ENCODE results near the gene UROC1.

Gene UROC1

DNA sequence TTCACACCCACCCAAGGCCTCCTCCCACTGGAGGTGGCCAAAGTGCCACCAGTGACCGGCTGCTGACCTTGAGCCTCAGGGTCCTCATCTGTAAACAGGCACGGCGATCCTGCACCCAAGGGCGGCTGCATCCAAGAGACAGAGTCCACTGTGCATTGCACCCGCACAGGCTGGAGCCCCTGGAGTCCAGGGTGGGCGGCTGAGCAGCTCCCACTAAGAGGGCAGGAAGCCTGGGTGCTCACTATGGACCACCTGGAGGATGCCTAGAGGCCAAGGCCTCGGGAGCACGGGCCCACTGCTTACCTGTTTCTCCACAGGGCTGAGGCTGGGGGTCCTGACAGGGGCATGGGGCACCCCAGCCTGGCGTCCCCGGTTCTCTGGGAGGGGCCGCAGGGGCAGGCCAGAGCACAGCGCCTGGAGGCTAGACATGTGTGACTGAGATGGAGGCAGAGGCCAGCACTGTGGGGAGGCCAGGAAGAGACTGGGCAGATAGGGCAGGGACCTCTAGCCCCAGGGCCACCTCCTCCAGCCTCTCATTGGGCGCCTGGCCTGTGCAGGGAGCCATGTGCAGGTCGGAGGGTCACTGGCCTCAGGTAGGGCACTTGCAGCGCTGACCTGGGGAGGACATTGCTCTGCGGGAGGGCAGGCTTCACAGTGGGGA is at the start of gene UROC1:
TSS of gene UROC1 (minus strand) at position 483 of the 661 bp plus-strand sequence. CDS start at position 429, 54 bp downstream.
- no peak for DNase-seq

DNA sequence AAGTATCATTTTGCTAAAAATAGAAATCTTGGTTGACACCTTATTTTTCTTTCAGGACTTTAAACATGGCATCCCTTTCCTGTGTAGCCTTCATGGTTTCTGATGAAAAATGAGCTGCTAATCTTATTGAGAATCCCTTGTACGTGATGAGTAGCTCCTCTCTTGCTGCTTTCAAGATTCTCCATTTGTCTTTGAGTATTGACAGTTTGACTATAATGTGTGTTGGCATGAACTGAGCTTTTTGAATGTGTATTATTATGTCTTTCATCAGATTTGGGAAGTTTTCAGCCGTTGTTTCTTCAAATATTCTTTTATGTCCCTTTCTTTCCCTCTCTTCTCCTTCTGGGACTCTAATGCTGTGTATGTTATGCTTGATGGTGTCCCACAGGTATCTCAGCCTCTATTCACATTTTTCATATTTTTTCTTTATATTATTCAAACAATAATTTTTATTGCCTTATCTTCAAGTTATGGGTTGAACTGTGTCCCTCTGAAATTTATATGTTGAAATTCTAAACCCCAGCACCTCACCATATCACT is 45.2 kb upstream of the UROC1 start:
- no peak for DNase-seq

DNA sequence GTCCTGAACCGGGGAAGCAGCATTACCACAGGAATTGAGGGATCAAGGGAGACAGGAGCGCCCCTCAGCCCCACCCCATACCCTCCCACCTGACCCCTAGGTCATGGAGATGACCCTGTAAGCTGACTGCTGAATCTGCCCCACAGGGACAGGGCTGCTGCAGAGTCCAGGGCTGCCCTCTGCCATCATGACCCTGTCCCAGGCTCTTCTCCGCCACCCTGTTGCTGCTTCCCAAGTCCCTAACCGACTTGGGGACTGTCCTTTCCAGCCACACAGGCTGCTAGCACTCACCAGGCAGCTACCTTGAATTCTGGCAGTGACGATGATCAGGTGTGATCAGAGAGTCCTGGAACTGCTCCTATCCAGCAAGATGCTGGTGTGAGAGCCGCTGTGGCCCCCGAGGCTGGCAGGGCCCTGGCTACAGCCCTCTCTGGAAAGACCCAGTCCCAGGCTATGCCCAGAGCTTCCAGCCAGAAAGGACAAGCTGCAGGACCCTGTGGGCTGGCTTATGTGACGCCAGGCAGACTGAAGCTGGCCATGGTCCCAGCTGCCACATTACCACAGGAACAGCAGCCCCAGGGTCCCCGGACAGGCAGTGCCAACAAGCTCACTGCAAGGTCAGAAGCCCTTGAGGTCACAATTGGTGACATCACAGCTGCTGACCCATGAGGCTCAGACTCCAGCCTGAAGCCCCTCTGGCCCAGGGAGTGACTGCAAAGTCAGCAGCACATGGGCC is 40.9 kb upstream of the UROC1 start, which contains the start of gene C3orf22:
TSS of gene C3orf22 (minus strand) at position 597 of the 736 bp plus-strand sequence. CDS start 5,542 bp downstream, outside the sequence.
- DNase-seq, result no peak

DNA sequence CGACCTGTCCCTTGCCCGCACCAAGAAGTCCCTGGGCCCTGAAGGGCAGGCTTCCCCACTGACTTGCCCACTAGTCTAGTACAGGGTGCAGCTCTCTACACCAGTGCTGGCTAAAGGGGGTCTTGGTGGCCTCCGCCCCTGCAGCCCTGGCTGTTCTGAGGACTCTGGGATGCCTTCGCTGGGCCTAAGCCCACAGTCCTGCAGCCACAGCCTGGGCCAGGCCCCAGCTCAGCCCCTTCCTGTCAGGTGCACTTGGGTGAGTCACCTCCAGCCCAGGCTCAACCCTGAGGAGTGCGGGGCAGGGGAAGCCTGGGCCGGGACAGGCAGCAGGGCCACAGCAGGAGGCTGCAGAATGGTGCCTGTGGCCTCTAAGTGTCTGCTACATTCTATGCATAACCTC is 40.2 kb upstream of the UROC1 start:
- no peak for DNase-seq

DNA sequence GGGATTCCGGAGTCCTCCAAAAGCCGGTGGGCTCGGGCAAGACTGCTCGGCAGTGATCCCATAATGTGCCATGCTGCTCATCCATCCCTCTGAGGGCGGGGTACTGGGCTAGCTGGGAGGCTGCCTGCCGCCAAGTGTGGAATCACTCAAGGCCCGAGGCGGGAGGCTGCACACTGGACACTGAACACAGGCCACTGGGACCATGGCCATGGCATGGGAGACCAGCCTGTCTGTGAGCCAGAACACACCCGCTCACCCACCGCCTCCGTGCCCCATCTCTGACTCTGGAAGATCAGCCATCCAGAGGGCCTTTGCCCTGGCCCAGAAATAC is 39.8 kb upstream of the UROC1 start:
- no peak for DNase-seq

DNA sequence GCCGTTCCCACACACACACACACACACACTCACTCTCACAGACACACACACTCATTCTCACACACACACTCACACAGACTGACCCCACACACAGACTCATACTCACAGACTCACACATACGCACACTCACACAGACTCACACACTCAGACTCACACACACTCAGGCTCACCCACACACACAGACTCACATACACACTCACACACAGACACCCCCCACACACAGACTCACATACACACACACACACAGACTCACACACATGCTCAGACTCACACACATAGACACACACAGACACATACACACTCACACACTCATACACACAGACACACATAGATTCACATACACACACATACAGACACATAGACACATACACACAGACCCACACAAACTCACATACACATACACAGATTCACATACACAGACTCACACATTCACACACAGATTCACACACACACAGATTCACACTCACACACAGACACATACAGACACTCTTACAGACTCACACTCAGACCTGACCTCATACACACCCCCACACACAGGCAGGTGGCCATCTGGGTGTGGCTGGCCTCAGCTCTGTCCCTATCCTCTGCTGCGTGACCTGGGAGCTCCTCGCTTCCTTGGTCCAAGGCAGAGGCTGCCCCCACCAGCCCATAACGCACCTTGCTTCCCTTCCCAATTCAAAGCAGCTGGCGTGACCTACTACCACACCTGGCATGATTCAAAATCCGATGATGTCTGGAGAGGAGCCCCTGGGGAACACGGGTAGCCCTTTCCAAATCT is 39.3 kb upstream of the UROC1 start:
- no peak for DNase-seq

DNA sequence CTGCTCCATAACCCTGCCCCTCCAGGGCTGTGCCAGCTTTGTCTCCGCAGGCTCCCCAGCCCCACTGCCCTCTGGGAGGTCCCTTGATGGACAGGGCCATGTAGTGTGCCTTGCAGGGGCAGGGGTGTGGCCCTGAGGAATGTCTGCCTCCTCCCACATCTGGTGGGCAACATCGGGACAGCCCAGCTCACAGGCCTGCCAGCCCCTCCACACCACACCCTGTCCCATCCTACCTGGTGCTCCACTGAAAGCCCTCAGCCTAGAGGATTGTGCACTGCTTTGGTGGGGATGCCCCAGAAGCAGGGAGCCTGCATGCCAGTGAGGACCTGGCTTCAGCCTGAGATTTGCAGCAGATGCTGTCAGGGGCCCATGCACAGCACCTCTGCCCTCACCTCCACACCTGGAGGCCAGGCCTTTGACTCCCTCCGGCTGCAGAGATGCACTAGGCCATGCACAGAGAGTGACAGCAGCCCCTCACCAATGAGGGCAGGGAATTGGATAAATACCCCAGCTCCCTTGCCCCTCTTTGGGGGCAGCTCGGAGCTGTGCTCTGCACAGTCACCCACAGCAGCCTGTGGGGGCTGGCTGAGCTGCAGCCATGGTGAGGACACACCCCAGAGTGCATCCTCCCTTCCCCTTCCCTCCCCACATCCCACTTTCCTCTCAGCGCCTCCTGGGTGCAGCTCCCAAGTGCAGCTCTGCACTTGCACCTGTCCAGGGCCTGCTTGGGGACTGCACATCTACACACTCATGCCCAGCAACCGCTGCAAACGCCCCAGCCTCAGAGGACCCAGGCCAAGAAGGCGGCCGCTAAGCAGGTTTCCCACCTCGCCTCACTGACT is 38.4 kb upstream of the UROC1 start:
- no peak for DNase-seq

DNA sequence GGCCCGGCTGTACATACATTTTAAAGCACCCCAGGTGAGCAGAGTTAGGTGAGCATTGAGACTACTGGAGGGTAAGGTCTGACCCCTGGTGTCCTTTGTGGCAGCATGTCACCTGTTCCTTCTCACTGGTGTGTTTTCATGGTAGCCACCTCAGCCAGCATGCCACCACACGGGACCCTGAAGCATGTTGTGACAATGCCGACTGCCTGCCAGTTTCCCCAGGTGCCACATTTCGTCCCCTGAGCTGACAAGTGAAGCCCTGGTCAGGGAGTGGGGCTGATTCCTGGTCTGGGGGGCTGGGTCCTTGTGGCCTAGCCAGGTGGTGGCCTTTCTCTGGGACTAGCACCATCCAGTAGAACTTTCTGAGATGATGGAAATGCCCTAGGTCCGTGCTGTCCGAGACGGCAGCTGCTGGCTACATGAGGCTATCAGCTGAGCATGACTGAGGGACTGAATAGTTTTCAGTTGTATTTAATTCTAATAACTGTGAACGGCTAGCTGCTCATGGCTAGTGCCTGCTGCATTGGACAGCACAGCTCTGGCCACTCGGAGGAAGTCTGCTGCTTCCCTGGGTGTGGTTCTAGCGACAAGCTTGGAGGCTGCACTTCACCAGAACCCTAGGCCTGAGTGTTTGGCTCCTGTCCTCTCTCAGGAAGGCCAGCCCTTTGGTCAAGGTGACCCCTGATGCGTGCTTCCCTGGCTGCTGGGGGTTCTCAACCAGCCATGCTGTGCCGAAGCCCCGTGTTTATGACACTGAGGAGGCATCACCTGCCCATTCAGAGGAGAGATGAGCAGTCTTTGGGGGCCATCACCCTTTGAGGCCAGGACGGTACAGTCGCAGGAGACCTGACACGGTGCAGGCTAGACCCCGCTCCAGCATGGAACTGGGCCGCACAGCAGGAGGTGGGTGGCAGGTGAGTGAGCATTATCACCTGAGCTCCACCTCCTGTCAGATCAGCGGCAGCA is 37.3 kb upstream of the UROC1 start:
- DNase-seq, result no peak

DNA sequence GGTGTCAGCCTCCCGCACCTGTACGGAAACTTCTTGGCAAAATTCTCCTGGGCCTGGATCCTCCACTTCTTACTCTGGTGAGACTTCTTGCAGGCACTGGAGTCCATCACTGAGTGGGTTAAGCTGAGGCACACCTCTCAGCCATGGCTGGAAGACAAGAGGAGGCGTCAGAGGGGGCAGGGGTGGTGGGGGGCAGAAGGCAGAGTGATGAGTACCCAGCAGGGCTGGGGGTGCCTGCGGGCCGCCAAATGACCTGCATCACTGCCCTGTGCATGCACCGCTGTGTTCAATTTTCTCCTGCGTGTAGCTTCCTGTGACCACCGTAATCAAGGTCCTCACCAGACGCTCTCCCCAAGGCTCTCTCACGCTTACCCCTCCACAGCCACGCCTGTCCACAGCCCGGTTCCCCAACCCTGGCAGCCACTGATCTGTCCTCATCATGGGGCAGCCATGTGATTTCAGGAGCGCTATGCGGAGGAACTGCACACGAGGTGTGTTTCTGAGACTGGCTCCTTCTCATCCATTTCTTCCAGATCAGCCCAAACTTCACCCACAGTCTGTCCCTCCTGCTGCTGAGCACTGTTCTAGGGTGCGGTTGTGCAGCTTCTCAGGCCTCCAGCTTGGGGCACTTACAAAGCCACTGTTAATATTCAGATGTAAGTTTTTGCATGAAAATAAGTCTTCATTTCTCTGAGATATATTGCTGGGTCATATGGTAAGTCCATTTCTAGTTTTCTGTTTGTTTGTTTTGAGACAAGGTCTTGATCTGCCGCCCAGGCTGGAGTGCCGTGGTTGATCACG is 35.9 kb upstream of the UROC1 start:
- no peak for DNase-seq

DNA sequence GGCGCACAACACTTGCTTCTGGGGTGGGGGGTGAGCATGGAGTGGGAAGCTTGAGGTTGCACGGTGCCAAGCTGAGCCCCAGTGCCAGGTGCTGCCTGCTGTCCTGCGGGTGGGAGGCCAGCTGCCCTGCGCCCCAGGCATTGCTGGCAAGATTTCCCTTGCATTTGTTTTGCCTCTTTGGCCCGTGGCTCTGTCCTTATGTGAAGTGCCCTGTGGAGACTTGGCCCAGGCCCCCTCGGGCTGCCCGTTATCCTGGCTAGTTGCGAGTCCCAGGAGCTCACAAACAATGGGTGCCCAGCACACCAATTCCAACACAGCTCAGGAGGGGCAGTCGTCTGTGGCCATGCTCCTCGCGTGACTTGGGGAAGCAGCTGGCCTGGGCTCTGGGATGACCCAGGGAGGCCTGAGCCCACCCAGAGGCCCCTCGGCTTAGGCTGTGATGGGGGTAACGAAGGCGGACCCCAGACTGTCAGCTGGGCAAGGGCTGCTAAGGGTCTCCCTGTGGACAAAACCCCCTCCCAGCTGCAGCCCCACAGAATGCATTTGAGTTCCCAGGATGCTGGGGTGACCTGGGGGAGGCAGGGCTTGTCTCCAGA is 35.2 kb upstream of the UROC1 start:
- DNase-seq, result no peak

DNA sequence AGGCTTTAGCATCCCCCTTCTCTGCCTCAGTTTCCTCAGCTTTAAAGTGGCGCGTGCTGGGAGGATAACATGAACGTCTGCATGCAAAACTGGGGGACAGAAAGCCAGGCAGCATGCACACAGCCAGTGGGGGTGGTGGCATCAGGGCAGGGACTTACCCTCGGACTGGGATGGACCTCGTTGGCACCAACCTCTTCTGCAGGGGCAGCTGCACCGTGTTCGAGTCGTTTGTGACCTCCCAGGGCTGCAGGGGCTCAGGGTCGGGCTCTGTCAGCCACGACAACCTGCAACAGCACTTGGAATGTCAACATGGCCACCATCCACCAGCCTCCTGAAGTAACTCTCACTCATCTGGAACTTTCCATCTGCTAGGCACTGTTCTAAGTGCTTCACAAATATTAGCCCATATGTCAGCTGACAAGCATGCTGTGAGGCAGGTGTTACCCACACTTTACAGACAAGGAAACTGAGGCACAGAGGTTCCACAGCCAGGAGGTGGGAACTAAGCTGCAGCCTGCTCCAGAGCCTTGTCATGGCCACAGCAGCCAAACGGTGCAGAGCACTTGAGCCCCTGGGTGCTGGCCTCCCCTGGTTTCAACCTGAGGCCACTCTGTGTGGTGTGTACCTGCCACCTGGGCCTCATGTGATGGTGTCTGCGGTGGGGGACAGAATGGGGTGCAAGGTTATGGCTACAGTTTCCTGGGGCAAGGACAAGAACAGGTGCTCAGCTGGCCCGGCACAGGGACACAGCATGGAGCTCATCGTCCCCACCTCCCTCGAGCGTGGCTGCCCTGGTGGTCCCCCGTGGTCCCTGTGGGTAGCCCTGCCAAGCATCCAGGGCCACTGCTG is 34.5 kb upstream of the UROC1 start:
- DNase-seq, result no peak

DNA sequence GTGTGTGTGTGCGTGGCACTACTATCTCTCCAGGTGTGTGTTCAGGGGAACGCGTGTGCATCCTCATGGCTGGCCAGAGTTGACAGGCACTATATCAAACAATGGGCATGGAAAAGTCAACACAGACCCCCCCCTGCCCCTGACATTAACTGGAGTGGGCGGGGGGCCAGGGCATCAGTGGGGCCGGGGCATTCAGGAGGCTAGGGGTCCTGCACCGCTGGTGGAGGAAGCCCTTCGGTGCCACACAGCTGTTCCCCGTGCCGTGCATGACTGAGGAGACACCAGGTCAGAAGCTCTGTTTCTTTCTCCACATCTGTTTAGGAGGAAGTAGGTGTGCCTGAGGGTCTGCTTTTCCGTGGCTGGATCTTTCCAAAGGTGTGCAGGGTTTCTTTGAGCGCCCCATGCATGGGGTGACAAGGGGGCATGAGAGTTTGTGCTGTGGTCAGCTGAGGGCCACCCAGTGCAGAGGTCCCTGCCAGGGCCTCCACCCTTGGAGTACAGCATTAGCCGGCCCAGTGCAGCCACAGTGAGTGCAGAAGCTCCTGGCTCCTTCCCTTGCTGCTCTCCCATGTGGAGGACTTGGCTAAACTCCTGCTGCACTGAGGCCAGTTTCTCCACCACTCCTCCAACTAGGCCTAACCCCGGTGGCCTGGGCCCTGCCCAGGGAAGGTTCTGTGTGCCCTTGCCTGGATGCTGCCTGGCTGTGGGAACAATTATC is 33.7 kb upstream of the UROC1 start:
- peak; percentile 16 for DNase-seq

DNA sequence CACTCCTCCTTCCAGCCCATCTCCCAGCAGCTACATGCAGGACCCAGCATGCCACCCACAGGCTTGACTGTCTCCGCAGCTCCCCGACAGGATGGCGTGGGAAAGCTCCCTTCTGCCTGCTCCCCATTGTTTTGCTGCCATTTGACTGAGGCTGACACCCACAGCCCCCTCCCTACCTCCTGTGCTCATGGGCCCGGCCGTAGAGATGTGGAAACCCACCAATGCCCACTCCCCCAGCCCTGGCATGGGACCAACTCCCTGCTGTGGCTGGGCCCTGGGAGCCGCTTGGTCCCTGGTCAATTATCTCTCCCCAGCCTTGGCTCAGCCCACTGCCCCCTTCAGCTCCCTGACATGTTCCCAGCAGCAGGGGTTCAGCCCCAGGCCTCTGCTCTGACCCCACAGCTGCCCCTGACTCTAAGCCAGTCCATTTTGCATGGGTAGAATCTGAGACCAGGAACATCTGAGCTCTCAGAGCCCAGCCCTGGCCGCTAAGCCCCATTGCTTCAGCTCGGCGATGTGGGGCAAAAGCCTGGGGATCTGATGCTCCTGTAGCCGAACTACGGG is 33.0 kb upstream of the UROC1 start:
- peak; percentile 70 for DNase-seq

DNA sequence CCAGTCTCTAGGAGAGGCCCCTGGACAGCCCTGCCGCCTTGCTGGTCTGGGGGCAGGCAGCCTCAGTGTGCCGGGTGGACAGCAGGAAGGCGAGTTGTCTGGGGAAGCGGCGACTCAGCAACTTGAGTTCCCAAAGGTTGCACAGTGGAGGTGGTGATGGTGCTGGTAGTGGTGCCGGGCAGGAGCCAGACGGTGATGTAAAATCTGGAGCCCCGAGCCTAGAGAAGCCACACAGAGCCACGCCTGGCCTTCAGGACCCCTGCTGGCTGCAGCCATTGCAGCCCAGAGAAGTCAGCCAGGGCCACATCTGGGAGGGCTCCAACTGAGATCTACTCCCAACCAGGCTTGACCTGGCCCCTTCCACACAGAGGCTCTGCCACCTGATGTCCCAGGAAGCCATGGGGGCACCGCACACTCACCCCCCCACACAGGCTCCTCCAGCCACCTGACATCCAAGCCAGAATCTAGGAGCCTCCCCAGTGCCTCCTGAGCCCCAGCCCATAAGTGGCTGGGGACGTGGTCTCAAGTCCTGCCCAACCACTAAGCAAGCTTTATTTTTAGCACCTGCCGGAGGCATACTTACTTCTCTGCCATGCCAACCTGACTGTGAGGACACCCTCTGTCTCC is 32.4 kb upstream of the UROC1 start:
- DNase-seq, result no peak

DNA sequence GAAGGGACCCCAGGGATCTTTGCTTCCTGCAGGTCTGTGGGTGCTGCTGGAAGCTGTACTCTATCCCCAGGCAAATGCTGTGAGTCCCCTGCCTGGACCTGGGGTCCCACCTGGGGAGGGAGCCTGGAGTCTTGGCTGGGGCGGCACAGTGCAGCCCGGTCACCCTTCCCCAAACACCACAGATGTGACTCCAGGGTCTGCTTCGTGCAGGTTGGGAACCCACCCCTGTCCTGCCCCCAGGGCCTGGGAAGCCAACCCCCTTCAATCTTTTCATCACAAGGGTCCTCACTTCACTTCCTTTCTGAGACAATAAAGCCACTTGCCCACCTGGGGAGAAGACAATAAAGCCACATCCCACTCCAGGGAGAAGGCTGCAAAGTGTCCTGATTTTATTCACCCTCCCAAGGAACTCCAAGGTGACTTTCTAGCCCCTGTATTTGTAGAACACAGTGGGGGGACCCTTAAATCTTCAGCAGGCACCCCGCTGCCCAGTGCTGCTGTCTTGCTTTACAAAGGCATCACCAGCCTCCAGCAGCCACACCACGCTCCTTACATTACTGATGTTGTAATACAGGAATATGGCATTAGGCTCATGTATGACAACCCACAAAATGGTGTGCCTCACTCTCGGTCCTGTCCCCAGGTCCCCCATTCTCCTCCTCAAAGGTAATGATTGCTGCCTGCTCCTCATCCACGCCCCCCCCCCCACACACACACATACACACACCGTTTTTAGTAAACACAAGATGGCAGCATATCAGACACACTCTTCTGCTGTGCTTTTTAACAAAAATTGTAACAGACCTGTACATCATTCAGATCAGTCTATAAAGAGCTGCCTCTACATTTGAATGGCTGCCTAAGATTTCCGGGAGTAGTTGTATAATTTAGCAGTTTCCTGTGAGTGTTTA is 31.2 kb upstream of the UROC1 start:
- peak; percentile 38 for DNase-seq

DNA sequence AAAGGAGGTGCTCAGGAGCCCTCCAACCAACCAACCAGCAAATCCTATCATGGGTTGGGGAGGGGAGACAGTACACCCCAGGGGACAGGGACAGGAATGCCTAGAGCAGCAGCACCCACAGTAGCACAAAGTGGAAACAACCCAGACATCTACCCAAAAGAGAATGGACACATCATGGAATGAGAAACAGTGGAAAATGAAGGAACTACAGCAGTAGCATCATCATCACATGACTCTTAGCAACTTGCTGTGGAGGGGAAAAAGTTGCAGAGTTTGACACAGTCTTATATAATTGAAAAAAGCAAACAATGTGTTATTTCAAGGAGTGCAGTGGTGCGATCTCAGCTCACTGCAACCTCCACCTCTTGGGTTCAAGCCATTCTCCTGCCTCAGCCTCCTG is 30.1 kb upstream of the UROC1 start:
- no peak for DNase-seq

Measured in COR-L47 (cell line).